ENCODE data around the gene TRRAP.

GRCh38 chr7:99033765-99034164 is 155.4 kb downstream of the TRRAP start:
- TF ChIP-seq CTCF (IDR thresholded peaks at IDR 0.05) (no peak), POLR2A (IDR thresholded peaks at IDR 0.05) (no peak)

Data from body of pancreas (tissue), 4 donors.